Esophagus muscularis mucosa (tissue), 3 donors: ENCODE data around the gene ATP5F1D.

Experiments used
- CTCF ChIP-seq, 3 experiments: fragments of 200-600 bp in 2 of 3; fragments of 450-650 bp in 1 of 3; sonication (generic) in 2 of 3; IDR thresholded peaks; one replicate each; pipeline ENCODE4 v1.5.1; 2017 to 2019; ENCODE audit warnings: antibody characterized with exemption in 3 of 3, mild to moderate bottlenecking in 2 of 3, moderate library complexity in 1 of 3
- POLR2AphosphoS5 ChIP-seq, 2 donors: sonication (generic); formaldehyde crosslinking; IDR thresholded peaks; one replicate each; pipeline ENCODE4 v1.6.1; 2017; ENCODE audit warnings: antibody characterized with exemption in 2 of 2

GRCh38 chr19:1289686-1290025 is 48.1 kb downstream of the ATP5F1D start:
- TF ChIP-seq CTCF (IDR thresholded peaks at IDR 0.05) (no peak), POLR2AphosphoS5 (IDR thresholded peaks at IDR 0.05) (no peak)
